GM12878 (cell line): Measurements from ENCODE around the gene MIEN1. TPM values are rescaled to one million over a fixed set of nuclear protein-coding genes. Genes with fewer than 3 reads are reported as not detected.

Experiments used
- BHLHE40 ChIP-seq, 2 experiments: fragments of 450-650 bp in 1 of 2; IDR thresholded peaks; 2 replicates each; pipeline ENCODE4 v1.6.1; 2011 to 2017; ENCODE audit warnings: low read depth in 2 of 2, borderline replicate concordance in 1 of 2, improper control_type of control experiment in 1 of 2, low read length in 1 of 2, mild to moderate bottlenecking in 1 of 2
- ELK1 ChIP-seq: IDR thresholded peaks from 2 replicates; pipeline ENCODE4 v1.6.1; 2012; ENCODE audit warnings: low read depth, low read length, improper control_type of control experiment
- MEF2B ChIP-seq: fragments of 450-650 bp; IDR thresholded peaks from 2 replicates; pipeline ENCODE4 v1.6.1; 2018; ENCODE audit warnings: mild to moderate bottlenecking, moderate library complexity; ENCODE audit not compliant: partially characterized antibody, poor library complexity, severe bottlenecking
- MXI1 ChIP-seq: fragments of 150-350 bp; IDR thresholded peaks from 2 replicates; pipeline ENCODE4 v1.6.1; 2011; ENCODE audit warnings: low read depth, mild to moderate bottlenecking, inconsistent platforms, low read length, improper control_type of control experiment
- PKNOX1 ChIP-seq: fragments of 450-650 bp; IDR thresholded peaks from 2 replicates; pipeline ENCODE4 v1.6.1; 2016; ENCODE audit warnings: mild to moderate bottlenecking
- RELB ChIP-seq: fragments of 450-650 bp; IDR thresholded peaks from 2 replicates; pipeline ENCODE4 v1.6.1; 2017; ENCODE audit warnings: low read depth, mild to moderate bottlenecking, moderate library complexity
- RUNX3 ChIP-seq: IDR thresholded peaks from 2 replicates; pipeline ENCODE4 v1.6.1; 2012; ENCODE audit warnings: low read length, inconsistent platforms
- TCF12 ChIP-seq: IDR thresholded peaks from 2 replicates; pipeline ENCODE4 v1.6.1; 2011; ENCODE audit warnings: low read depth, mild to moderate bottlenecking, low read length
- ZBTB40 ChIP-seq: fragments of 450-650 bp; IDR thresholded peaks from 2 replicates; pipeline ENCODE4 v1.6.1; 2016; ENCODE audit warnings: mild to moderate bottlenecking, moderate library complexity, borderline replicate concordance
- ZNF687 ChIP-seq: fragments of 450-650 bp; IDR thresholded peaks from 2 replicates; pipeline ENCODE4 v1.6.1; 2017; ENCODE audit warnings: mild to moderate bottlenecking, moderate library complexity
- polyA plus RNA-seq, 11 experiments: library from polyadenylated mRNA; depleted of rRNA in 4 of 11; unstranded in 6 of 11; stranded (reverse) in 5 of 11; fragments of >200 nt; fragmentation: Nextera tagmentation in 4 of 11; fragmentation: Illumina TruSeq in 1 of 11; extraction: Ambion mirVana in 4 of 11; extraction: Trizol in 1 of 11; gene quantifications; 1 replicate in 1 of 11; 2 replicates in 10 of 11; pipeline versions ENCODE4 v1.2.1 to v1.2.3, GENCODE V29; 2011 to 2016; ENCODE audit warnings: inconsistent platforms in 2 of 11, missing spikeins in 2 of 11, low read depth in 1 of 11
- total RNA-seq, 4 experiments: library from RNA; depleted of rRNA in 3 of 4; stranded (reverse); fragments of >200 nt in 3 of 4; fragmentation: Illumina TruSeq in 1 of 4; extraction: Trizol in 1 of 4; gene quantifications; 2 replicates each; pipeline versions ENCODE4 v1.2.1 to v1.2.3, GENCODE V29; 2013 to 2021

Gene MIEN1
- total and polyA plus RNA-seq, 10 of the 15 experiments (the other 5 are each of a cell fraction or from before 2014, with no cell fraction given), result 24.9 to 89.1 (median 47.7) TPM

- TF ChIP-seq ZBTB40 (no peak), MEF2B (no peak), PKNOX1 (peak; percentile 28; the same call in 1 of the 2 replicates), BHLHE40 (IDR thresholded peaks at IDR 0.05; ENCODE audit: borderline replicate concordance in 1 of 2, low read depth in 2 of 2, low read length in 1 of 2) (no peak; a peak in 1 of 4 replicates), ELK1 (no peak), ZNF687 (no peak), TCF12 (0 out of 2 replicates have a peak, but pooled peaks have one; percentile 33), RUNX3 (peak; percentile 59), RELB (peak; percentile 21; the same call in 1 of the 2 replicates), MXI1 (no peak)
Observed at GRCh38 chr17:39738568-39738901, 8.2 kb upstream of the MIEN1 start (continued).
